Measurements from ENCODE around the gene DOK3.

Gene DOK3

DNA sequence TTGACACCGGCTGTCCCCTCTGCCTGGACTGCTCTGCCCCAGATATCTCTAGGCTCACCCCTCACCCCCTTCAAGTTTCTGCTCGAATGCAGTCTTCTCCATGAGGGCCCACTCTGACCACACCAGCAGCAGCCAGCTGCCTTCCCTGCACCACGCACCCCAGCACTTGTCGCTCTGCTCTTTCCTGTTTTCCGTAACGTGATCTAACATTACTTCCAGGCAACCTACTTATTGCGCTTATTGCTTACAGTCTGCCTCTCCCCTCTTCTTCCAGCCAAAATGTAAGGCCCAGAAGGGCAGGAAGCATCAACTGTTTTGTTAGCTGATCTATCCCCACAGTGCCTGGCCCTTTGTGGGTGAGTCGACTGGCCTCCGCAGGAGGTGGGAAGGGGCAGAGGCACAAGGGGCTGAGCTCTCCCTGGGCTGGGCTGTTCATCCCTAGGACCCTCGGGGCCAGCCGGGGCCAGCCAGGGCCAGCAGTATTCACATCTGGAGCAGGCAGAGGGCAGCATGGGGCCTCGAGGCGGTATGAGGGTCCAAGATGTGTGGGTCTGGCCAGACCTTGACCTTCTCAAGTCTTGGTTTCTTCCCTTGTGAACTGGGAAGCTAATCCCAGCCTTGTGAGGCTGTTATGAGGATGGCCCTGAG lies 24.6 kb downstream of the DOK3 start:
- Histone ChIP-seq H3K9me3 (replicated peaks; ENCODE audit: low read length) (no peaks in the 10 kb centered on the region), H3K36me3 (ENCODE audit: insufficient read depth, low read length) (peaks cover 77% of the 10 kb centered on the region), H3K4me2 (ENCODE audit: low read length) (no peak overlapping the region), H3K4me3 (ENCODE audit: low read length) (no peak overlapping the region), H3K27me3 (ENCODE audit: control insufficient read depth, insufficient read depth, low read length) (no peaks in the 10 kb centered on the region), H3K9ac (ENCODE audit: low read depth, low read length) (peak overlapping the region; percentile 23), H3K4me1 (ENCODE audit: control insufficient read depth, insufficient read depth, low read length) (peaks cover 20% of the 10 kb centered on the region)

DNA sequence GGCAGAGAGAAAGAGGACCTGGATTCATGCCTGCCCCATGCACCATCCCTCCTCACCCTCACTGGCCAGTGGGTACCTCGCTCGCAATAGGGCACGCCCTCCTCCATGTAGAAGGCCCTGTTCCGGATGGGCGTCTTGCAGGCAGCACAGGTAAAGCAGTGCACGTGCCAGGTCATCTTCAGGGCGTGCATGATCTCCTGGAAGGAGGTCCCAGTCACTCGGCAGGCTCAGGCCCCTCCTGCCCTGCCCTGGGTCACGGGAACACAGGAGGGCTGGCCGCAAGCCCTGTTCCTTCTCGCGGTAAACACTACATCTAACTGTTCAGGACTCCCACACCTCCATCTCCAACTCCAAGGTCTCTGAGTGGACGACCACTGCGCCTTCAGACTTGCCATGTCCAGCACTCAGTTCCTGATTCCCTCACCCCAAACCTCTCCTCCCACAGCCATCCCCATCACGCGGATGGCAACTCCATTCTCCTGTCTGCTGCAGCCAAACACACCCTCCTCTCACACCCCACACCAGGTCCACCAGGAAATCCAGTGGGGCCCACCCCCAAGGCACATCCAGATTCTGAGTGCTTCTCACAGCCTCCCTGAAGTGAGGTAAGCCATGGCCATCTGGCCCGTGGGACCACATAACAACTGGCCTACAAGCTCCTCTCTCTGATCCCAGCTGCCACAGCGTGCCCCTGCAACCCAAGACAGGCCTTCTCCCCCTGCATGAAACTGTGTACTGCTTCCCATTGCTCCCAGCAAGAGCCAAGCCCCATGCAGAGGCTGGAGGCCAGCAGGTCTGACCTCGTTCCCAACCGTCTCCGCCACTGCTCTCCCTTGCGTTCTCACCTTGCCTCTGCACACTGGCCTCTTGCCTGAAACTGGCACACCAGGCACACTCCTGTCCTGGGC lies 25.4 kb downstream of the DOK3 start:
- H3K4me1 ChIP-seq (ENCODE audit: control insufficient read depth, insufficient read depth, low read length): peaks cover 23% of the 10 kb centered on the region
- H3K9ac ChIP-seq (ENCODE audit: low read depth, low read length): peak overlapping the region; percentile 23
- H3K36me3 ChIP-seq (ENCODE audit: insufficient read depth, low read length): peaks cover 71% of the 10 kb centered on the region
- H3K4me2 ChIP-seq (ENCODE audit: low read length): no peak overlapping the region
- no peaks in the 10 kb centered on the region for H3K9me3 ChIP-seq (replicated peaks; ENCODE audit: low read length)
- no peak overlapping the region for H3K4me3 ChIP-seq (ENCODE audit: low read length)
- H3K27me3 ChIP-seq (ENCODE audit: control insufficient read depth, insufficient read depth, low read length): no peaks in the 10 kb centered on the region

DNA sequence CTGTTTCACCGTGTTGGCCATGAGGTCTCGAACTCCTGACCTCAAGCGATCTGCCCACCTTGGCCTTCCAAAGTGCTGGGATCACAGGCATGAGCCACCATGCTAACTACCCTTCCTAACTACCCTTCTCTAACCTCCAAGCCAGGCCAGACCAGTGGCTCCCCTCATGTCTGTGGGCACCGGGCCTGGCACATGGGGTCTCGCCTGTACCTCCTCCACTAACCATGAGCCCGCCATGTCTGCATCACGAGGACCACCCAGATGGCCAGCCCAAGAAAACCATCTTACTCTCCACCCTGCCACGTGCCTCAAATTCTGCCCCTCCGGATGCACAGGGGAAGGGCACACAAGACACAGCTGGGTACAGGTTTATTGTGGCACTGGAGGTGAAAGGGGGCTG lies 26.6 kb downstream of the DOK3 start:
- no peaks in the 10 kb centered on the region for H3K9me3 ChIP-seq (replicated peaks; ENCODE audit: low read length)
- peaks cover 28% of the 10 kb centered on the region for H3K4me1 ChIP-seq (ENCODE audit: control insufficient read depth, insufficient read depth, low read length)
- H3K9ac ChIP-seq (ENCODE audit: low read depth, low read length): no peak overlapping the region
- H3K4me3 ChIP-seq (ENCODE audit: low read length): no peak overlapping the region
- H3K36me3 ChIP-seq (ENCODE audit: insufficient read depth, low read length): peaks cover 68% of the 10 kb centered on the region
- H3K27me3 ChIP-seq (ENCODE audit: control insufficient read depth, insufficient read depth, low read length): no peaks in the 10 kb centered on the region
- no peak overlapping the region for H3K4me2 ChIP-seq (ENCODE audit: low read length)

GRCh38 chr5:177482359-177482795 lies 27.2 kb downstream of the DOK3 start:
- no peak overlapping the region for H3K9ac ChIP-seq (ENCODE audit: low read depth, low read length)
- H3K4me2 ChIP-seq (ENCODE audit: low read length): no peak overlapping the region
- no peak overlapping the region for H3K4me3 ChIP-seq (ENCODE audit: low read length)
- no peaks in the 10 kb centered on the region for H3K9me3 ChIP-seq (replicated peaks; ENCODE audit: low read length)
- H3K36me3 ChIP-seq (ENCODE audit: insufficient read depth, low read length): peaks cover 61% of the 10 kb centered on the region
- no peaks in the 10 kb centered on the region for H3K27me3 ChIP-seq (ENCODE audit: control insufficient read depth, insufficient read depth, low read length)
- H3K4me1 ChIP-seq (ENCODE audit: control insufficient read depth, insufficient read depth, low read length): peaks cover 28% of the 10 kb centered on the region

DNA sequence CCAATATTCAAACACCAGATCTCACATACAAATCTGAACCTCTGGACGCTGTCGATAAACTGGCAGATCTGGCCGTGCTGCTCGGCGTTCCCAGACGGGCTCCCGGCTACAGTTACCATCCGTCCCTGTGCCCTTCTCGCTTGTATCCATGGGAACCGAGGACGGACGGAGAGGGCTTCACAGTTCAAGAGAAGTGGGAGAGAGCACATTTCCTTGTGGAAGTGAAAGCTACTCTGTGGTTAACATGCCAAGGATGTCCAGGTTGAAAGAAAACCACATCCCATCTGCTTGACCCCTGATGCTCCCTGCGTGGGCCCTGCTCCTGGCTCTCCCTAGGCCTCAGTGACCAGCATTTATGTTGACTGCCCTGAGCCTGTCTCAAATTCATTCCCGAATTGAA lies 29.9 kb downstream of the DOK3 start:
- Histone ChIP-seq H3K9me3 (replicated peaks; ENCODE audit: low read length) (no peaks in the 10 kb centered on the region), H3K9ac (ENCODE audit: low read depth, low read length) (no peak overlapping the region), H3K4me3 (ENCODE audit: low read length) (no peak overlapping the region), H3K27me3 (ENCODE audit: control insufficient read depth, insufficient read depth, low read length) (no peaks in the 10 kb centered on the region), H3K4me1 (ENCODE audit: control insufficient read depth, insufficient read depth, low read length) (peaks cover 33% of the 10 kb centered on the region), H3K4me2 (ENCODE audit: low read length) (no peak overlapping the region), H3K36me3 (ENCODE audit: insufficient read depth, low read length) (peaks cover 38% of the 10 kb centered on the region)

GRCh38 chr5:177478711-177479646 lies 30.6 kb downstream of the DOK3 start:
- peaks cover 30% of the 10 kb centered on the region for H3K36me3 ChIP-seq (ENCODE audit: insufficient read depth, low read length)
- H3K9ac ChIP-seq (ENCODE audit: low read depth, low read length): no peak overlapping the region
- no peaks in the 10 kb centered on the region for H3K27me3 ChIP-seq (ENCODE audit: control insufficient read depth, insufficient read depth, low read length)
- no peak overlapping the region for H3K4me2 ChIP-seq (ENCODE audit: low read length)
- peaks cover 30% of the 10 kb centered on the region for H3K4me1 ChIP-seq (ENCODE audit: control insufficient read depth, insufficient read depth, low read length)
- H3K9me3 ChIP-seq (replicated peaks; ENCODE audit: low read length): no peaks in the 10 kb centered on the region
- H3K4me3 ChIP-seq (ENCODE audit: low read length): no peak overlapping the region

- peaks cover 19% of the 10 kb centered on the region for H3K36me3 ChIP-seq (ENCODE audit: insufficient read depth, low read length)
- no peak overlapping the region for H3K9ac ChIP-seq (ENCODE audit: low read depth, low read length)
- peaks cover 30% of the 10 kb centered on the region for H3K4me1 ChIP-seq (ENCODE audit: control insufficient read depth, insufficient read depth, low read length)
- H3K27me3 ChIP-seq (ENCODE audit: control insufficient read depth, insufficient read depth, low read length): no peaks in the 10 kb centered on the region
- no peak overlapping the region for H3K4me2 ChIP-seq (ENCODE audit: low read length)
- no peaks in the 10 kb centered on the region for H3K9me3 ChIP-seq (replicated peaks; ENCODE audit: low read length)
- no peak overlapping the region for H3K4me3 ChIP-seq (ENCODE audit: low read length)
Measured at GRCh38 chr5:177477701-177478477, 31.7 kb downstream of the DOK3 start.

DNA sequence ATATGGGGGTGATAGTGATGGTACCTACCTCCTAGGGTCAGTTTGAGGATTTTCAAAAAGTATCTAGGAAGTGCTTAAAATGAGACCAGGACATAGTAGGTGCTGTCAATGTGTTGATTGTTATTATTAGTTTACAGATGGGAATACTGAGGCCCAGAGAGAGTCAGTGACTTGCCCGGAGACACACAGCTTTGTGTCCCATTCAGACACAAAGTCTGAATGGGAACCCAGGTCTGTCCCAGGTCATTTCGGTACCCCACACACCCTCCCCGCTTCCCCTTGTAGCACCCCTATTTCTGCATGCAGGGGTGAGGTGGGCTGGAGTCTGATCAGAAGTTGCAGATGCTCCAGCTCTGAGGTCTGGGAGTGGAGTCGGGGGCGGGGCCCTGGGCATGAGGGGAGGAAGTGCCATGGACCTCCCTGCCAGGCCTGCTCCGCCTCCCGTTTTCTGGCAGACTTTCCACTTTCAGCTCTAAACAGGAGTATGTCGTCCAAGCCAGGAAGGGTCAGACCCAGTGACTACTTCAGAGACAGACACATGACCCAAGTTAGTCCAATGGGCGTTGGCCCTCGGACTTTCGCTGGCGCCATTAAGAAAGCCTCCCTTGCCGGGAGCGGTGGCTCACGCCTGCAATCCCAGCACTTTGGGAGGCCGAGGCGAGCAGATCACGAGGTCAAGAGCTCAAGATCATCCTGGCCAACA lies 32.9 kb downstream of the DOK3 start:
- no peak overlapping the region for H3K9ac ChIP-seq (ENCODE audit: low read depth, low read length)
- H3K4me1 ChIP-seq (ENCODE audit: control insufficient read depth, insufficient read depth, low read length): peaks cover 33% of the 10 kb centered on the region
- no peaks in the 10 kb centered on the region for H3K27me3 ChIP-seq (ENCODE audit: control insufficient read depth, insufficient read depth, low read length)
- no peak overlapping the region for H3K4me3 ChIP-seq (ENCODE audit: low read length)
- no peaks in the 10 kb centered on the region for H3K9me3 ChIP-seq (replicated peaks; ENCODE audit: low read length)
- H3K4me2 ChIP-seq (ENCODE audit: low read length): no peak overlapping the region
- peaks cover 10% of the 10 kb centered on the region for H3K36me3 ChIP-seq (ENCODE audit: insufficient read depth, low read length)

- Histone ChIP-seq H3K4me2 (ENCODE audit: low read length) (no peak overlapping the region), H3K9me3 (replicated peaks; ENCODE audit: low read length) (no peaks in the 10 kb centered on the region), H3K4me3 (ENCODE audit: low read length) (no peak overlapping the region), H3K9ac (ENCODE audit: low read depth, low read length) (no peak overlapping the region), H3K36me3 (ENCODE audit: insufficient read depth, low read length) (peaks cover 13% of the 10 kb centered on the region), H3K4me1 (ENCODE audit: control insufficient read depth, insufficient read depth, low read length) (peaks cover 38% of the 10 kb centered on the region), H3K27me3 (ENCODE audit: control insufficient read depth, insufficient read depth, low read length) (no peaks in the 10 kb centered on the region)
Measured at GRCh38 chr5:177475563-177476427, 33.8 kb downstream of the DOK3 start.

Data from skeletal muscle satellite cell (primary cell).